ENCODE results near the gene DUOXA2.

DUOXA2 gene

DNA sequence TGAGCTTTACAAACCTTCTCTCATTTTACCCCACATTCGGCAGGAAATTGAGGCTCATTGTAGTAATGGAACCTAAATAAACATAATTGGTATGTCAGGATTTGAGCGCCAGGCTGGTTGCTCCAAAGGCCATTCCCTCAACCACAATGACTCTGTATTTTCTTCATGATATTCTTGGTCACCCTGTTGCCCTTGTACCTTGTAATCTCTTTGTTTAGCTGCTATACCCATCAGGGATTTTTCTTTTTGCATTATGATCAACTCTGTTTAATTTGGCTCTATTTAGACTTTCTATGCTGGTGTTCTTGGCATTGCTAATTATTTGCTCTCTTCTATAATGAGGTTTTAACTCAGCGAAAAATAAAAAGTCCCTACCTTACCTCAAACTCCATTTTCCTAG, 30.0 kb upstream of the DUOXA2 start:
- Histone ChIP-seq H3K4me2 (ENCODE audit: low read depth, low read length, poor library complexity, severe bottlenecking) (no peak overlapping the region), H3K27me3 (ENCODE audit: low read length) (no peaks in the 10 kb centered on the region), H3K9me3 (ENCODE audit: insufficient read depth, low read length) (no peaks in the 10 kb centered on the region), H3K27ac (ENCODE audit: low read depth, low read length) (no peak overlapping the region), H3K9me2 (replicated peaks; ENCODE audit: insufficient read depth, low read length) (no peaks in the 10 kb centered on the region), H3K9ac (ENCODE audit: low read length) (no peak overlapping the region), H4K20me1 (ENCODE audit: low read depth, low read length) (no peaks in the 10 kb centered on the region), H3F3A (ENCODE audit: insufficient read depth) (no peaks in the 10 kb centered on the region), H3K79me2 (ENCODE audit: insufficient read depth, low read length) (no peaks in the 10 kb centered on the region), H3K36me3 (ENCODE audit: low read length) (no peaks in the 10 kb centered on the region), H2AFZ (ENCODE audit: low read depth, low read length, severe bottlenecking) (no peak overlapping the region), H3K4me3 (ENCODE audit: insufficient read depth, low read length, poor library complexity, severe bottlenecking) (no peak overlapping the region)
- TF ChIP-seq, protein P1, sequence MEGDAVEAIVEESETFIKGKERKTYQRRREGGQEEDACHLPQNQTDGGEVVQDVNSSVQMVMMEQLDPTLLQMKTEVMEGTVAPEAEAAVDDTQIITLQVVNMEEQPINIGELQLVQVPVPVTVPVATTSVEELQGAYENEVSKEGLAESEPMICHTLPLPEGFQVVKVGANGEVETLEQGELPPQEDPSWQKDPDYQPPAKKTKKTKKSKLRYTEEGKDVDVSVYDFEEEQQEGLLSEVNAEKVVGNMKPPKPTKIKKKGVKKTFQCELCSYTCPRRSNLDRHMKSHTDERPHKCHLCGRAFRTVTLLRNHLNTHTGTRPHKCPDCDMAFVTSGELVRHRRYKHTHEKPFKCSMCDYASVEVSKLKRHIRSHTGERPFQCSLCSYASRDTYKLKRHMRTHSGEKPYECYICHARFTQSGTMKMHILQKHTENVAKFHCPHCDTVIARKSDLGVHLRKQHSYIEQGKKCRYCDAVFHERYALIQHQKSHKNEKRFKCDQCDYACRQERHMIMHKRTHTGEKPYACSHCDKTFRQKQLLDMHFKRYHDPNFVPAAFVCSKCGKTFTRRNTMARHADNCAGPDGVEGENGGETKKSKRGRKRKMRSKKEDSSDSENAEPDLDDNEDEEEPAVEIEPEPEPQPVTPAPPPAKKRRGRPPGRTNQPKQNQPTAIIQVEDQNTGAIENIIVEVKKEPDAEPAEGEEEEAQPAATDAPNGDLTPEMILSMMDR (IDR thresholded peaks at IDR 0.05; ENCODE audit: insufficient read depth, low read length, poor library complexity, severe bottlenecking) = no peak
- TF ChIP-seq EZH2phosphoT487 (conservative IDR thresholded peaks at IDR 0.05; ENCODE audit: low read length) = no peak

DNA sequence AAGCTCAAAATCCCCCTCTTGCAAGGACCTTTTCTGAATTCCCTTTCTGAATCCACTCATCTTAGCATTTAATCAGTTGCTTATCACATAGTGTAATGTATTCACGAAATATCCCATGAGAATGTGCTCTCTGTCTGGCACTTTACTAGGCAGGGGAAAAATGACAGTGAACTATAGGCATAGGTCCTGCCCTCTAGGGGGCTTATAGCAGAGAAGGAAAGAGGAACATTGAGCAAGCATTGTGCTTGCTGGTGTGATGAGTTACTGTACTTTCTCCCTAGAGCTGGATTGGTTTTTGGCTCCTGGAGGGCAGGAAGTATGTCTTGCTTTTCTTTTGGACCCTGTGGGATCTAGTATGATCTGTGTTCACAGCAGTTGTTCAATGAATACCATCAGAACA, 26.6 kb upstream of the DUOXA2 start:
- Histone ChIP-seq H3K9ac (ENCODE audit: low read length) (no peak overlapping the region), H2AFZ (ENCODE audit: low read depth, low read length, severe bottlenecking) (no peak overlapping the region), H3K4me3 (ENCODE audit: insufficient read depth, low read length, poor library complexity, severe bottlenecking) (no peak overlapping the region), H3K9me2 (replicated peaks; ENCODE audit: insufficient read depth, low read length) (no peaks in the 10 kb centered on the region), H3K79me2 (ENCODE audit: insufficient read depth, low read length) (no peaks in the 10 kb centered on the region), H3K9me3 (ENCODE audit: insufficient read depth, low read length) (no peaks in the 10 kb centered on the region), H3K36me3 (ENCODE audit: low read length) (no peaks in the 10 kb centered on the region), H3F3A (ENCODE audit: insufficient read depth) (no peaks in the 10 kb centered on the region), H4K20me1 (ENCODE audit: low read depth, low read length) (no peaks in the 10 kb centered on the region), H3K27ac (ENCODE audit: low read depth, low read length) (no peak overlapping the region), H3K4me2 (ENCODE audit: low read depth, low read length, poor library complexity, severe bottlenecking) (no peak overlapping the region), H3K27me3 (ENCODE audit: low read length) (no peaks in the 10 kb centered on the region)
- TF ChIP-seq, protein P1 (IDR thresholded peaks at IDR 0.05; ENCODE audit: insufficient read depth, low read length, poor library complexity, severe bottlenecking) = no peak
- TF ChIP-seq EZH2phosphoT487 (conservative IDR thresholded peaks at IDR 0.05; ENCODE audit: low read length) = no peak

GRCh38 chr15:45088801-45089711, 25.1 kb upstream of the DUOXA2 start:
- Histone ChIP-seq H4K20me1 (ENCODE audit: low read depth, low read length) (no peaks in the 10 kb centered on the region), H3F3A (ENCODE audit: insufficient read depth) (no peaks in the 10 kb centered on the region), H3K9ac (ENCODE audit: low read length) (no peak overlapping the region), H3K9me2 (replicated peaks; ENCODE audit: insufficient read depth, low read length) (no peaks in the 10 kb centered on the region), H3K4me3 (ENCODE audit: insufficient read depth, low read length, poor library complexity, severe bottlenecking) (no peak overlapping the region), H3K9me3 (ENCODE audit: insufficient read depth, low read length) (no peaks in the 10 kb centered on the region), H2AFZ (ENCODE audit: low read depth, low read length, severe bottlenecking) (no peak overlapping the region), H3K79me2 (ENCODE audit: insufficient read depth, low read length) (no peaks in the 10 kb centered on the region), H3K27me3 (ENCODE audit: low read length) (no peaks in the 10 kb centered on the region), H3K36me3 (ENCODE audit: low read length) (no peaks in the 10 kb centered on the region), H3K4me2 (ENCODE audit: low read depth, low read length, poor library complexity, severe bottlenecking) (no peak overlapping the region), H3K27ac (ENCODE audit: low read depth, low read length) (no peak overlapping the region)
- TF ChIP-seq, protein P1 (IDR thresholded peaks at IDR 0.05; ENCODE audit: insufficient read depth, low read length, poor library complexity, severe bottlenecking) = no peak
- no peak for TF ChIP-seq EZH2phosphoT487 (conservative IDR thresholded peaks at IDR 0.05; ENCODE audit: low read length)

Data from SU-DHL-6 (cell line).